Progenitor cell of endocrine pancreas (in vitro differentiated cells): ENCODE measurements around the gene KRTAP20-1. TPM values are rescaled to one million over a fixed set of nuclear protein-coding genes. Genes with fewer than 3 reads are reported as not detected.

ENCODE experiments used
- DNase-seq: peaks from one replicate; pipeline ENCODE4 v3.0.0; 2021; ENCODE audit warnings: low spot score; ENCODE audit not compliant: unreplicated experiment
- H3K27ac Mint-ChIP-seq: 2 replicates; pipeline ENCODE4 v1.8.0; 2021; ENCODE audit warnings: mild to moderate bottlenecking, moderate library complexity, mixed read lengths
- H3K27me3 Mint-ChIP-seq: 2 replicates; pipeline ENCODE4 v1.8.0; 2021; ENCODE audit warnings: mixed read lengths
- H3K36me3 Mint-ChIP-seq: 2 replicates; pipeline ENCODE4 v1.8.0; 2022; ENCODE audit warnings: mixed read lengths; ENCODE audit not compliant: insufficient read depth
- H3K4me1 Mint-ChIP-seq: 2 replicates; pipeline ENCODE4 v1.8.0; 2021; ENCODE audit warnings: low read depth, mixed read lengths
- H3K4me3 Mint-ChIP-seq: 2 replicates; pipeline ENCODE4 v1.8.0; 2021; ENCODE audit warnings: low read depth, mild to moderate bottlenecking, moderate library complexity, mixed read lengths
- H3K9me3 Mint-ChIP-seq: 2 replicates; pipeline ENCODE4 v1.8.0; 2021; ENCODE audit warnings: low read depth, mixed read lengths
- total RNA-seq: library from RNA; stranded (reverse); gene quantifications from 2 replicates; pipeline ENCODE4 v1.2.1, GENCODE V29; 2021
- TF ChIP-seq, protein P1 (sequence below): fragments of 200-600 bp; sonication (generic); IDR thresholded peaks from one replicate; pipeline ENCODE4 v1.5.0; 2021; ENCODE audit warnings: antibody characterized with exemption, mild to moderate bottlenecking; ENCODE audit not compliant: unreplicated experiment

The KRTAP20-1 gene
- total RNA-seq, 1 donor from 2014 or later: not detected

DNA sequence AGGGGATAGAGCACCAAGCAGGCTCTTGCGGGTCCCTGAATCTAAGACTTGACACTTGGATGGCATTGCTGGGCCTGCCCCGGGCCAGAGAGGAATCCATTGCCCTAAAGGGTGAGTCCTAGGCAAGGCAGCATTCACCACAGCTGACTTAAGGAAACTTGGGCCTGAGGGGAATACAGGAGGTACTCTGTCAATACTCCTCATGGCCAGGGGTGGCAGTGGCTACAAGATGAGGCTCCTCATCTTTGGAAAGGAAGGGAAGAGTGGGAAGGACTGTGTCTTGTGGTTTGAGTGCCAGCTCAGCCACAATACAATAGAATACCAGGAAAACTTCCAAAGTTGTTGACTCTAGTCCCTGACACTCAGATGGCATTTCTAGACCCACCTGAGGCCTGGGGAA is 10.3 kb upstream of the KRTAP20-1 start:
- Mint-ChIP-seq H3K4me1 (no peaks in the 10 kb centered on the region), H3K27me3 (no peaks in the 10 kb centered on the region), H3K9me3 (peaks cover 37% of the 10 kb centered on the region), H3K4me3 (no peak overlapping the region), H3K27ac (no peak overlapping the region), H3K36me3 (no peaks in the 10 kb centered on the region)
- no peak for DNase-seq
- TF ChIP-seq, protein P1, sequence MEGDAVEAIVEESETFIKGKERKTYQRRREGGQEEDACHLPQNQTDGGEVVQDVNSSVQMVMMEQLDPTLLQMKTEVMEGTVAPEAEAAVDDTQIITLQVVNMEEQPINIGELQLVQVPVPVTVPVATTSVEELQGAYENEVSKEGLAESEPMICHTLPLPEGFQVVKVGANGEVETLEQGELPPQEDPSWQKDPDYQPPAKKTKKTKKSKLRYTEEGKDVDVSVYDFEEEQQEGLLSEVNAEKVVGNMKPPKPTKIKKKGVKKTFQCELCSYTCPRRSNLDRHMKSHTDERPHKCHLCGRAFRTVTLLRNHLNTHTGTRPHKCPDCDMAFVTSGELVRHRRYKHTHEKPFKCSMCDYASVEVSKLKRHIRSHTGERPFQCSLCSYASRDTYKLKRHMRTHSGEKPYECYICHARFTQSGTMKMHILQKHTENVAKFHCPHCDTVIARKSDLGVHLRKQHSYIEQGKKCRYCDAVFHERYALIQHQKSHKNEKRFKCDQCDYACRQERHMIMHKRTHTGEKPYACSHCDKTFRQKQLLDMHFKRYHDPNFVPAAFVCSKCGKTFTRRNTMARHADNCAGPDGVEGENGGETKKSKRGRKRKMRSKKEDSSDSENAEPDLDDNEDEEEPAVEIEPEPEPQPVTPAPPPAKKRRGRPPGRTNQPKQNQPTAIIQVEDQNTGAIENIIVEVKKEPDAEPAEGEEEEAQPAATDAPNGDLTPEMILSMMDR: no peak

DNA sequence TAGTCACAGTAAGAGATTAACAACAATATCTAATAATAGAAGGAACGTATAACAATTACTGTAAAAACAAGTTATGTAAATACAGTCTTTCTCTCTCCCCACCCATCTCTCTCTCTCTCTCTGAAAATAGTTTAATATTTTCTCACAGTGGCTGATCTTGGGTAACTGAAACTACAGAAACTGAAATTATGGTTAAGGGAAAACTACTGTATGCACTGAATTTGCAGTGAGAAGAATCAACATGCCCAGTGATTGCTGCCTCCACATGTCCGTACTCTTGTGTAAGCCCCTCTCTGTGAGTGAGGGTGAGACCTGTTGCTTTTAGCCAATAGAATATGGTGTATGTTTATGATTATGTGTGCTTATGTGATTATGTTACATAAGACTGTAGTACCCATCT is 4.1 kb upstream of the KRTAP20-1 start:
- TF ChIP-seq, protein P1: no peak
- no peaks in the 10 kb centered on the region for H3K27me3 Mint-ChIP-seq
- H3K36me3 Mint-ChIP-seq: no peaks in the 10 kb centered on the region
- no peaks in the 10 kb centered on the region for H3K4me1 Mint-ChIP-seq
- H3K4me3 Mint-ChIP-seq: no peak overlapping the region
- no peak for DNase-seq
- peaks cover 27% of the 10 kb centered on the region for H3K9me3 Mint-ChIP-seq
- H3K27ac Mint-ChIP-seq: no peak overlapping the region

DNA sequence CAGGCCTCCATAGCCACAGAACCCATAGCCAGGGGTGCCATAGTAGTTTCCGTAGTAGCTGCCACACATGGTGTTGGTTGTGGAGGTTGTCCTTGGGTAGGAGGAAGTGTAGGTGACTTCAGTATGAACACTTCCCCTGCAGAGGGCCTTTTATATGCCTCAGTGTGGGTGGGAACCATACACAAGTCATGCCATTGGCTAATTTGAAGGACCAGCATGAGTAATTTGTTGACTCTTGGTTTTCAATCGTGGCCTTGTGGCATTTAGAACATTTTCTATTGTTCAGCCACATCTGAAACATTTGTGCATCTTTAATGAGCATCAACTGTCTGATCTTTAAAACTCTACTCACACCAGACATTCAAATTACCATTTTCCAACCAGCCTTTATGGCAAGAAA is 2.4 kb upstream of the KRTAP20-1 start, which contains the start of gene KRTAP6-1:
Gene KRTAP6-1 (minus strand): TSS at position 95 of the 400 bp plus-strand sequence. CDS start 26 bp downstream, at position 69.
- no peaks in the 10 kb centered on the region for H3K4me1 Mint-ChIP-seq
- no peak for DNase-seq
- peaks cover 18% of the 10 kb centered on the region for H3K9me3 Mint-ChIP-seq

DNA sequence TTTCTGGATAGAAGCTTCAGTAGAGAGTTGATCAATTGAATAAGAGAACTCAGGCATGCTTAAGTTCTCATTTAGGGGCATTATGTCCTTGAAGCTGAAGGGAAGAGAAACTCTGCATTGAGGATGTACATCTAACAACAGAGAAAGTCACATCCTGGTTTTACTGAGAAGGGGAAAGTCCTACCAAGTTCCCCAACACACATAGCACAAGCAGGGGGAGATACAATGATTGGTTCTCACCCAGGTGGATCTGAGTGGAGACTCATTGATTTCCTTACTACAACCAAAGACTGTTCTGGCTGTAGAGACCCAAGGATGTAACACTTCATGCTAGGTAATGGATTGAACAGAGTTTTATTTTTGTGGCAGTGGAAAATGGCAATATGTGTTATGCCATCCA is 1.0 kb upstream of the KRTAP20-1 start:
- H3K4me3 Mint-ChIP-seq: no peak overlapping the region
- no peaks in the 10 kb centered on the region for H3K36me3 Mint-ChIP-seq
- H3K27ac Mint-ChIP-seq: no peak overlapping the region
- DNase-seq: no peak
- TF ChIP-seq, protein P1: no peak
- H3K4me1 Mint-ChIP-seq: no peaks in the 10 kb centered on the region
- peaks cover 17% of the 10 kb centered on the region for H3K9me3 Mint-ChIP-seq
- no peaks in the 10 kb centered on the region for H3K27me3 Mint-ChIP-seq

More for the DNA sequence above, 2.4 kb upstream of the KRTAP20-1 start, which contains the start of gene KRTAP6-1:
- H3K4me3 Mint-ChIP-seq: no peak within 1 kb of the TSS
- TF ChIP-seq, protein P1: no peak
- no peaks in the 10 kb centered on the region for H3K36me3 Mint-ChIP-seq
- H3K27me3 Mint-ChIP-seq: no peaks in the 10 kb centered on the region
- H3K27ac Mint-ChIP-seq: no peak within 1 kb of the TSS

DNA sequence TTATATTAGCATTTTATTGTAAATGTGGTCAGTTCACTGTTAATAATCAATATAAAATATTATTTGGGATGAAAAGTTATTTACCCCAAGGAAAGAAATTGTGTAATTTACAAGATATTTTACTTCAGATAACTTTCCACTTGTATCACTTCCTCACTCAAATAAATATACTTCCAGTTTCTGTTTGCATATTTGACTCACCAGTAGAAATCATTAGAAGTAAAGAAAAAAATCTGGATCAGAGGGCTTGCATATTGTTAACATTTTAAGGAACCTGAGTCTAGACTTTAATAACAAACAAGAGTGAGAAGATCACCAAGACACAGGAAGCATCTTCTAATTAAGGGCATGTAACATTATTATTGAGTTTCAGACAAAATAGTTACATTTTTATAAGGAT is 3.9 kb downstream of the KRTAP20-1 start:
- Mint-ChIP-seq H3K36me3 (no peaks in the 10 kb centered on the region), H3K4me3 (no peak overlapping the region), H3K27ac (no peak overlapping the region), H3K4me1 (no peaks in the 10 kb centered on the region), H3K9me3 (peaks cover 13% of the 10 kb centered on the region), H3K27me3 (no peaks in the 10 kb centered on the region)
- TF ChIP-seq, protein P1: no peak
- DNase-seq: no peak
